Stimulated activated naive CD8-positive, alpha-beta T cell treated with anti-CD3 and anti-CD28 coated beads, Interleukin-15, Interleukin-2, amounts not matched to agents 100 U/mL and 50 U/mL, for 24 hours (primary cell): ENCODE data around the gene TFB1M.
"Not testable (repeated sequence)": the region's sequence is repeated elsewhere in the genome, so short reads cannot be mapped to it uniquely, and the experiment has no call there.

Experiments used
- ATAC-seq: fragments of 150-1000 bp; cut with Tn5 transposase; one replicate; pipeline ENCODE4 v1.10.0; 2021
- DNase-seq: peaks from one replicate; pipeline ENCODE4 v3.0.0; 2021

The TFB1M gene

DNA sequence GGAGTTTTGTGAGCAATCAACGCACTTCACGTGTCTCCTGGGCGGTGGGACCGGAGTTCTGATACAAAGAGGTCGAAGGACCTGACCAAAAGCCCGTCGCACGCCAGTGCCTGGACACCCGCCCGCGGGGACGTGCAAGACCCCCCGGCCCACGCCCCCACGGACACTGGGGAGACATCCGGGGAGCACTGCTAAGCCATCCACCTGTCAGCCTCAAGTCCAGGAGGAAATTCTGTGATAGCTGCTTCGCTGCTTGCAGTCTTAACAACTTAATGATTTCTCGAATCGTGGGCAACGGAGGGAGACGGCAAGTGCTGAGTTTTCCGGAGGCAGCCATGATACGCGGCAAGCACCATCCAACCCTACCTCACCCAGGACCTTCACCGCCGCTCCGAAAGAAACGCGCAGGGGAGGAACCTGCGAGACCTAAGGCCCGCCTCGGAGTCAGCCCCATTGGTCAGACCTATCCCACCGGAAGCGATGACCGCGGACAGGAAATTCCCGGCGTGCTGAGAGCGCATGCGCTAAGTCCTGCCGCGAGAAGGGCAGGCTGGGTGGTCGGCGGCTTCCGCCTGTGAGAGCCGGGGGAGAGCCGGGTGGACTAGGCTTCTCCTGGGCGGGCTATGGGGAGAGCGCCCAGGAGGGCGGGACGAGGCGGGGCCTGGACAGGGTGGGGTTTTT, at the start of gene TFB1M:
Gene TFB1M, minus strand, starts transcription at position 393 of the 681 bp plus-strand sequence. Its CDS starts 56 bp downstream, at position 337.
- ATAC-seq, result peak; percentile 99
- DNase-seq, result peak; percentile 98

- ATAC-seq, DNase-seq: not testable (repeated sequence)
Observed at GRCh38 chr6:155364021-155364420, 49.7 kb upstream of the TFB1M start.

DNA sequence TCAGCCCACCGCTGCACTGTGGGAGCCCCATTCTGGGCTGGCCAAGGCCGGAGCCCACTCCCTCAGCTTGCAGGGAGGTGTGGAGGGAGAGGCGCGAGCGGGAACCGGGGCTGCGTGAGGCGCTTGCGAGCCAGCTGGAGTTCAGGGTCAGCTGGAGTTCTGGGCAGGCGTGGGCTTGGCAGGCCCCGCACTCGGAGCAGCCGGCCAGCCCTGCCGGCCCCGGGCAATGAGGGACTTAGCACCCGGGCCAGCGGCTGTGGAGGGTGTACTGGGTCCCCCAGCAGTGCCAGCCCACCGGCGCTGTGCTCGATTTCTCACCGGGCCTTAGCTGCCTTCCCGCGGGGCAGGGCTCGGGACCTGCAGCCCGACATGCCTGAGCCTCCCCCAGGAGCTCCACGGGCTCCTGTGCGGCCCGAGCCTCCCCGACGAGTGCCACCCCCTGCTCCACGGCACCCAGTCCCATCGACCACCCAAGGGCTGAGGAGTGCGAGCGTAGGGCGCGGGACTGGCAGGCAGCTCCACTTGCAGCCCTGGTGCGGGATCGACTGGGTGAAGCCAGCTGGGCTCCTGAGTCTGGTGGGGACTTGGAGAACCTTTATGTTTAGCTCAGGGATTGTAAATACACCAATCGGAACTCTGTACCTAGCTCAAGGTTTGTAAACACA, 48.8 kb upstream of the TFB1M start:
- not testable (repeated sequence) for DNase-seq, ATAC-seq

DNA sequence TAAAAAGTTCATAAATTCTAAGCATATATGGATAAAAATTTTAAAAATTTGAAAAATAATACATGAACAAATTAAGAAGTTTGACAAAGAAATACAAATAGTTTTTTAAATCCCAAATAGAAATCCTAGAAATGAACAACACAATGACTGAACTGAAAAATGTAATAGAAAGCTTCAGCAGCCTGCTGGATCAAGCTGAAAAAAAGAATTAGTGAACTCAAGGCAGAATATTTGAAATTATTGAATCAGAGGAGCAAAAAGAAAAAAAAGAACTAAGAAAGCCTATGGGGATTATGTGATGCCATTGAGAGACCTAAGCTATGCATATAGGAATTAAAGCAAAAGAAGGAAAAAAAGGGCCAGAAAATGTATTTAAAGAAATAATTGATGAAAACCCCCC, 39.9 kb upstream of the TFB1M start:
- no peak for ATAC-seq
- DNase-seq, result no peak

GRCh38 chr6:155352811-155353210, 38.5 kb upstream of the TFB1M start:
- no peak for DNase-seq
- no peak for ATAC-seq

DNA sequence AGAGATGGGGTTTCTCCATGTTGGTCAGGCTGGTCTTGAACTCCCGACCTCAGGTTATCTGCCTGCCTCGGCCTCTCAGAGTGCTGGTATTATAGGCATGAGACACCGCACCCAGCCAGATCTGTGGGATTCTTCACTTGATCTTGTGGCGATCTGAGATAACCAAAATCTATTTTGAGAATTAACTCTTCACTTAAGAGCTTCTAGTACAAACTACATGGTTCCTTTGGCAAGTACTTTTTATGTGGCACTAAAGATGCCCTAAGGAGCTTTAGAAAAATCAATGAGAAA, 37.8 kb upstream of the TFB1M start:
- no peak for ATAC-seq

DNA sequence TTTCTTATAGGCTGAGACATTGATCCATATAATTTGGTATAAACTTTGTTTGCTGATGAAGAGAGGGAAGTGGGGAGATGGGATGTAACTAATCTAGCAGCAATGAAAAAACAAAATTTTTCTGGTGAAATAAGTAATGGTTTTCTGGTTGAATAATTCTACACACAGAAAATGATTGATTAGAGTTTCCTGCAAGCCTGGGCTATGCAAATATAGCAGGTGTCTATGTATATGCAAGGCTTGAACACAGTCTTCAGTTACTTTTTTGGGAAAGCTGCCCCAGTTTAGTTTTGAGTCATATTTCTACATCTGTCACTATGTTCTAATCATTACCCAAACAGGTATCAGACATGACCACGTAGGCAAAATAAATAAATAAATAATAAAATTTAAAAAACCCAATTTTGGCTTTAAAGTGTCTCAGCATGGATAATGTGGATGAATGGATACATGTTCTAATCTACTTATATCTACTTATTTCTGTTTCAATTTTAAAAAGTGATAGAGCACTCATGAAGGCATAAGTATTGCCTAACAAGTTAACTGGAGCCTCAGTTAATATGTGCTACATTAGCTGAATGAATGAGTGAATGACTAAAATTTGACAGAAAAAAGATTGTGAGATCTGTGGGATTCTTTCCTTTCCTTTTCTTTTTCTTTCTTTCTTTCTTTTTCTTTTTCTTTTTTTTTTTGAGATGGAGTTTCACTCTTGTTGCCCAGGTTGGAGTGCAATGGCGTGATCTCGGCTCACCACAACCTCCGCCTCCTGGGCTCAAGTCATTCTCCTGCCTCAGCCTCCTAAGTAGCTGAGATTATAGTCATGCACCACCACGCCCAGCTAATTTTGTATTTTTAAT, 37.2 kb upstream of the TFB1M start:
- no peak for ATAC-seq
- DNase-seq, result no peak

More for the DNA sequence above, 37.8 kb upstream of the TFB1M start:
- DNase-seq, result no peak

DNA sequence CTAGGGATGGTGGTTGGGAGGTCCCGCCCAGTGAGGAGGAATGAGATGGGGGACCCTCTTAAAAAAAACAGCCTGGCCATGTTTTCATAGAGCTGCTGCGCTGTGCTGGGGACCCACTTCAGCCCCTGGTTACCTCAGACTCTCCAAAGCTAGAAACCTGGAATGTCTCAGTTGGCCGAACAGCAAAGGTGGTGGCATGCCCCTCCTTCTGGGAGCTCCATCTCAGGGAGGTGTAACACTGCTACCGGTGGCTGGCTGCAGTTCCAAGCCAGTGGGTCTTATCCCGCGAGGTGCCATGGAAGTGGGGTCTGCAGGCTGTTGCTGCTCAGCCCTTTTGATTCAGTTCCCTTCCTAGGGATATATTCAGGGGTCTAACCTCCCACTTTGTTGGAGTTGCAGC, 35.7 kb upstream of the TFB1M start:
- ATAC-seq (no peak), DNase-seq (no peak)

DNA sequence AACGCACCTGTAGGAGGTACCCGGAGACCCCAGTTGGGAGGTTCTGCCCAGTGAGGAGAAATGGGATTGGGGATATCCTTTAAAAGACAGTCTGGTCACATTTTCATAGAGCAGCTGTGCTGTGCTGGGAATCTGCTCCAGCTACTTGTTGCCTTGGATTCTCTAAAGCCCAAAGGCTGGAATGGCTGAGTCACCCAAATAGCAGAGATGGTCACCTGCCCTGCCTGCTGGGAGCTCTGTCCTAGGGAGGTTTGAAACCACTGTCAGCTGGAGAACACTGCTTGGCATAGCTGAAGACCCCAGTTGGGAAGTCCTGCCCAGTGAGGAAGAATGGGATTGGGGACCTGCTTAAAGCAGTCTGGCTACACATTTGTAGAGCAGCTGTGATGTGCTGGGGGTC, 34.8 kb upstream of the TFB1M start:
- DNase-seq (no peak), ATAC-seq (no peak)

GRCh38 chr6:155347800-155348199, 33.5 kb upstream of the TFB1M start:
- DNase-seq, result no peak
- no peak for ATAC-seq

DNA sequence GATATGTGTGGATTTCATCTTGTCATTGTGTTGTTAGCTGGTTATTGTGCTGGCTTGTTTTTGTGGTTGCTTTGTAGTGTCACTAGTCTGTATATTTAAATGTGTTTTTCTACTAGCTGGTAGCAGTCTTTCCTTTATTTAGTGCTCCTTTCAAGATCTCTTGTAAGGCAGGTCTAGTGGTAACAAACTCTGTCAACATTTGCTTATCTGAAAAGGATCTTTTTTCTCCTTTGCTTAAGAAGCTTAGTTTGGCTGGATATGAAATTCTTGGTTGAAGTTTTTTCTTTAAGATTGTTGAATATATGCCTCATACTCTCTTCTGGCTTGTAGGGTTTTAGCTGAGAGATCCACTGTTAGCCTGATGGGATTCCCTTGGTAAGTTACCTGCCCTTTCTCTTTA, 32.7 kb upstream of the TFB1M start:
- DNase-seq (no peak), ATAC-seq (no peak)

DNA sequence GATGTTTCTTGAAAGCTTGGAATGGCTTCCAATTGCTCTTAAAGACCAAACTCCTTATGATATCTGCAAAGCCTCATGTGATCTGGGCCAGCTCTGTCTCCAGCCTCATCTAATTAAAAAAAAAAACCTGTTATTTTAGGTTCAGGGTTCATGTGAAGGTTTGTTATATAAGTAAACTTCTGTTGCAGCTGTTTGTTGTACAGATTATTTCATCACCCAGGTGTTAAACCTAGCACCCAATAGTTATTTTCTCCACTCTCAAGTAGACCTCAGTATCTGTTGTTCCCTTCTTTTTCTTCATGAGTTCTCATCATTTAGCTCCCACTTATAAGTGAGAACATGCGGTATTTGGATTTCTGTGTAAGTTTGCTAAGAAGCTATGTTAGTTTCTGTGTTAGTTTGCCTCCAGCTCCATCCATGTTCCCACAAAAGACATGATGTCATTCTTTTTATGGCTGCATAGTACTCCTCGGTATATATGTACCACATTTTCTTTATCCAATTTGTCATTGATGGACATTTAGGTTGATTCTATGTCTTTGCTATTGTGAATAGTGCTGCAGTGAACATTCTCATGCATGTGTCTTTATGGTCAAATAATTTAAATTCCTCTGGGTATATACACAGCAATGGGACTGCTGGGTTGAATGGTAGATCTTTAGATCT, 30.2 kb upstream of the TFB1M start:
- DNase-seq (no peak), ATAC-seq (no peak)

DNA sequence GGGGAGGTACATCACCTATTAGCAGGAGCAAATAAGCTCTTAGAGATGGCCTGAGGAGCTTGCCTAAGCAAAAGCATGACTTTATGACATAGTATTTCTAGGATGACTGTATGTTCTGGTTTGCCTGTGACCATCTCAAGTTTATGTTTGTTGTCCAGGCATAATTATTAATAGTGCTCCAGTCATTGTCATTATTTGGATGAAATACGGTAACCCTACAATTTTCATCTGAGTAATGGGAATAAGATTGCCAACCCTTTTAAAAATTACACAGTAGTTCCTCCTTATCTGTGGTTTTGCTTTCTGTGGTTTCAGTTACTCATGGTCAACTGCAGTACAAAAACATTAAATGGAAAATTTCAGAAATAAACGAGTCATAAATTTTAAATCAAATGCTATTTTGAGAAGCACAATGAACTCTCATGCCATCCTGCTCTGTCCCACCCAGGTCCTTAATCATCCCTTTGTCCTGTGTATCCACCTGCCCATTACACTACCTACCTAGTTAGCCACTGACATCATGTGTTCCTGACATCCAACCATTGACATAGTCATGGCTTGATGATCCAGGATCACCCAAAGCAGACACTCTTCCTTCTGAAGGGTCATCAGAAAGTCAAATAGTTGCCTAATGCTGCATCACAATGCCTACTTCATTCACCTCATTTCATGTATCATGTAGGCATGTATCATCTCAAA, 27.0 kb upstream of the TFB1M start:
- no peak for DNase-seq
- ATAC-seq, result no peak

- ATAC-seq (peak; percentile 14), DNase-seq (no peak)
Observed at GRCh38 chr6:155340464-155341129, 26.3 kb upstream of the TFB1M start.

DNA sequence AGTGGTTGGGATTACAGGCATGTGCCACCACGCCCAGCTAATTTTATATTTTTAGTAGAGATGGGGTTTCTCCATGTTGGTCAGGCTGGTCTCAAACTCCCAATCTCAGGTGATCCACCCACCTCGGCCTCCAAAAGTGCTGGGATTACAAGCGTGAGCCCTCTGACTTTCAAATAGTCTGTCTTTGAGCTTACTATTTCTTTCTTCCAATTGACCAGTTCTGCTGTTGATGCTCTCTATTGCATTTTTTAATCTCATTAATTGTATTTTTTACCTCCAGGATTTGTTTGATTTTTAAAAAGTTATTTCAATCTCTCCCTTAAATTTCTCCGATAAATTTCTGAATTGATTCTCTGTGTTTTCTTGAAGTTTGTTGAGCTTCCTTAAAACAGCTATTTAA, 25.6 kb upstream of the TFB1M start:
- DNase-seq, ATAC-seq: not testable (repeated sequence)

GRCh38 chr6:155338237-155338636, 24.0 kb upstream of the TFB1M start:
- not testable (repeated sequence) for ATAC-seq, DNase-seq

GRCh38 chr6:155335265-155335664, 21.0 kb upstream of the TFB1M start:
- DNase-seq (no peak), ATAC-seq (no peak)

DNA sequence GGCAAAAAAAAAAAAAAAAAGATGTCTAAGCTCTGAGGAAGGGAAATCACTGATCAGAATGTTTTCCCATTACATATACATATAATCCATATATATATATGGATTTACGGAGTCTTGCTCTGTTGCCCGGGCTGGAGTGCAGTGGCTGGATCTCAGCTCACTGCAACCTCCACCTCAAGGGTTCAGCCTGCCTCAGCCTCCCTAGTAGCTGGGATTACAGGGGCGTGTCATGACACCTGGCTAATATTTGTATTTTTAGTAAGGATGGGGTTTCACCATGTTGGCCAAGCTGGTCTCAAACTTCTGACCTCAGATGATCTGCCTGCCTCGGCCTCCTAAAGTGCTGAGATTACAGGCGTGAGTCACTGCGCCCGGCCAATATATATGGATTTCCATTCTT, 19.8 kb upstream of the TFB1M start:
- not testable (repeated sequence) for ATAC-seq, DNase-seq

- ATAC-seq, result peak; percentile 93
- no peak for DNase-seq
Observed at GRCh38 chr6:155333414-155333813, 19.1 kb upstream of the TFB1M start.

DNA sequence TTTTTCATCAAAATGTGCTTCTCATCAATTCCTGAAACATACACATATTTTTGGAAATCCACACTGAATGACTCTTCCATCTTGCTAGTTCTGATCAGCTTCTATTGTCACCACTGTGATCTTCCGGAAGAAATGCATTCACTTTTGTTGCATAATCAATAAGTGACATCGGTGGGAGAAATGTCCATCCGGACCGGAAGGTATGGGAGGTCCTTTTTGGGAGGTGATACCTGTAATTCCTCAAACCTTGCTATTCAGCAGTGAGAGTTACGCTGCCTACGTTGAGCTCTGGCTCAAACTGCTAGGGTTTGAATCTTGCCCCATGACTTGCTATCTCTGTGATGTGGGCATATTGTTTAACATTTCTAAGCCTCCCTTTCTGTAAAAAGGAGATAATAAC, 16.6 kb upstream of the TFB1M start:
- no peak for DNase-seq
- ATAC-seq, result no peak

DNA sequence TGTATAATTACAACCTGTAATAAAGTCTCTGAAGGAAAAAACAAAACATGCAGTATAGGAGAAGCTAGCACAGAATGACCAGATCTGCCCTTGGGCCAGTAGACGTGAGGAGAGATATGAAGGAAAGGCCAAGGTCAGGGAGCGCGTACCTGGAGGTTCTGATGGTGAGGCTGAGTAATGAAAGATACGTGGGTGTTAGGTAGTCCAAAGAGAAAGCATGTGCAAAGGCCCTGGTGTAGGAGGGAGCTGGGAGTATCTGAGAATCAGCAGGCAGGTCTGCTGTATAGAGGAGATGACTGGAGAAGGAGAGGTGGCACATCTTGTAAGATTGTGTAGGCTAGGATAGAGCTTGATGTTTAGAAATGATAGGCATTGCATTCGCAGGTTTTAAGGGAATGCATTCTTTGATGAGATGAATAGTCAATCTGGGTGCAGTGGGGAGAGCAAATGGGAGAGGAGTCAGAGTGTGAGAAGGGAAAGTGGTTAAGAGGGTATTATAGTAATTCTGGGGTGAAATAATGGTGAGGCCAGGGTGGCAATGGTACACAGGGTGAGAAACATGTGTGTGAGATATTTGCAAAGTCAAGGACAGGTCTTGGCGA, 15.9 kb upstream of the TFB1M start:
- DNase-seq (no peak), ATAC-seq (no peak)
